Measurements from ENCODE around the gene PADI4. TPM values are rescaled to one million over a fixed set of nuclear protein-coding genes. Genes with fewer than 3 reads are reported as not detected.

PADI4 gene
- under 1 TPM; 0.33 to 0.86 TPM for total RNA-seq

GRCh38 chr1:17307946-17308345 is at the start of gene PADI4:
Gene PADI4 (plus strand): TSS chr1:17308197. CDS start chr1:17308223, 26 bp downstream.
- H3K27ac Mint-ChIP-seq = no peak within 1 kb of the TSS
- DNase-seq (ENCODE audit: low spot score) (no peak), ATAC-seq (peak in 1 of 2 donors; percentile 53)
- no peaks in the 10 kb centered on the region for H3K36me3 Mint-ChIP-seq
- no peaks in the 10 kb centered on the region for H3K9me3 Mint-ChIP-seq
- no peaks in the 10 kb centered on the region for H3K4me1 Mint-ChIP-seq (ENCODE audit: low read depth in 2 of 2)
- peaks cover 18 to 20% of the 10 kb centered on the region in 2 donors for H3K27me3 Mint-ChIP-seq
- no peak within 1 kb of the TSS for H3K4me3 Mint-ChIP-seq

- Mint-ChIP-seq H3K9me3 (no peaks in the 10 kb centered on the region), H3K27ac (no peak overlapping the region), H3K36me3 (no peaks in the 10 kb centered on the region), H3K4me3 (no peak overlapping the region), H3K27me3 (peaks cover 2 to 14% of the 10 kb centered on the region in 2 donors), H3K4me1 (ENCODE audit: low read depth in 2 of 2) (no peaks in the 10 kb centered on the region)
- DNase-seq (ENCODE audit: low spot score) (no peak), ATAC-seq (no peak)
Observed at GRCh38 chr1:17258758-17259130, 49.3 kb upstream of the PADI4 start.

- H3K27ac Mint-ChIP-seq = no peak overlapping the region
- H3K36me3 Mint-ChIP-seq = no peaks in the 10 kb centered on the region
- H3K4me3 Mint-ChIP-seq = no peak overlapping the region
- H3K27me3 Mint-ChIP-seq = peaks cover 2 to 14% of the 10 kb centered on the region in 2 donors
- H3K9me3 Mint-ChIP-seq = no peaks in the 10 kb centered on the region
- DNase-seq (ENCODE audit: low spot score) (no peak), ATAC-seq (no peak)
- H3K4me1 Mint-ChIP-seq (ENCODE audit: low read depth in 2 of 2) = no peaks in the 10 kb centered on the region
Observed at GRCh38 chr1:17259233-17259873, 48.6 kb upstream of the PADI4 start.

- Mint-ChIP-seq H3K4me3 (no peak overlapping the region), H3K27ac (no peak overlapping the region)
Observed at GRCh38 chr1:17260264-17260663, 47.7 kb upstream of the PADI4 start.

GRCh38 chr1:17260738-17261137 is 47.3 kb upstream of the PADI4 start:
- ATAC-seq = no peak
- DNase-seq (ENCODE audit: low spot score) = no peak
- H3K27me3 Mint-ChIP-seq = peaks cover 2 to 14% of the 10 kb centered on the region in 2 donors
- H3K4me3 Mint-ChIP-seq = no peak overlapping the region
- no peaks in the 10 kb centered on the region for H3K4me1 Mint-ChIP-seq (ENCODE audit: low read depth in 2 of 2)
- no peaks in the 10 kb centered on the region for H3K36me3 Mint-ChIP-seq
- no peaks in the 10 kb centered on the region for H3K9me3 Mint-ChIP-seq
- H3K27ac Mint-ChIP-seq = no peak overlapping the region

More at GRCh38 chr1:17260264-17260663, 47.7 kb upstream of the PADI4 start:
- no peaks in the 10 kb centered on the region for H3K9me3 Mint-ChIP-seq
- no peaks in the 10 kb centered on the region for H3K4me1 Mint-ChIP-seq (ENCODE audit: low read depth in 2 of 2)
- ATAC-seq = no peak
- peaks cover 2 to 14% of the 10 kb centered on the region in 2 donors for H3K27me3 Mint-ChIP-seq
- no peaks in the 10 kb centered on the region for H3K36me3 Mint-ChIP-seq
- no peak for DNase-seq (ENCODE audit: low spot score)

- DNase-seq (ENCODE audit: low spot score) = no peak
- H3K27ac Mint-ChIP-seq = no peak overlapping the region
- ATAC-seq = no peak
- H3K4me3 Mint-ChIP-seq = no peak overlapping the region
- peaks cover 2 to 8% of the 10 kb centered on the region in 2 donors for H3K27me3 Mint-ChIP-seq
- no peaks in the 10 kb centered on the region for H3K4me1 Mint-ChIP-seq (ENCODE audit: low read depth in 2 of 2)
- H3K9me3 Mint-ChIP-seq = no peaks in the 10 kb centered on the region
- no peaks in the 10 kb centered on the region for H3K36me3 Mint-ChIP-seq
Observed at GRCh38 chr1:17263936-17264335, 44.1 kb upstream of the PADI4 start.

GRCh38 chr1:17264470-17264869 is 43.5 kb upstream of the PADI4 start:
- Mint-ChIP-seq H3K36me3 (no peaks in the 10 kb centered on the region), H3K4me1 (ENCODE audit: low read depth in 2 of 2) (no peaks in the 10 kb centered on the region), H3K4me3 (no peak overlapping the region), H3K9me3 (no peaks in the 10 kb centered on the region), H3K27ac (no peak overlapping the region), H3K27me3 (peaks cover 2 to 8% of the 10 kb centered on the region in 2 donors)
- DNase-seq (ENCODE audit: low spot score) (no peak), ATAC-seq (no peak)

GRCh38 chr1:17265162-17265561 is 42.8 kb upstream of the PADI4 start:
- DNase-seq (ENCODE audit: low spot score) (no peak), ATAC-seq (no peak)
- no peak overlapping the region for H3K4me3 Mint-ChIP-seq
- no peaks in the 10 kb centered on the region for H3K36me3 Mint-ChIP-seq
- peaks cover 2 to 8% of the 10 kb centered on the region in 2 donors for H3K27me3 Mint-ChIP-seq
- no peaks in the 10 kb centered on the region for H3K9me3 Mint-ChIP-seq
- no peaks in the 10 kb centered on the region for H3K4me1 Mint-ChIP-seq (ENCODE audit: low read depth in 2 of 2)
- no peak overlapping the region for H3K27ac Mint-ChIP-seq

- peaks cover 2 to 8% of the 10 kb centered on the region in 2 donors for H3K27me3 Mint-ChIP-seq
- no peak for DNase-seq (ENCODE audit: low spot score)
- ATAC-seq = no peak
- no peak overlapping the region for H3K4me3 Mint-ChIP-seq
- H3K36me3 Mint-ChIP-seq = no peaks in the 10 kb centered on the region
- H3K27ac Mint-ChIP-seq = no peak overlapping the region
- no peaks in the 10 kb centered on the region for H3K9me3 Mint-ChIP-seq
- no peaks in the 10 kb centered on the region for H3K4me1 Mint-ChIP-seq (ENCODE audit: low read depth in 2 of 2)
Observed at GRCh38 chr1:17265950-17266349, 42.0 kb upstream of the PADI4 start.

GRCh38 chr1:17270891-17271765 is 36.9 kb upstream of the PADI4 start:
- H3K4me3 Mint-ChIP-seq = no peak overlapping the region
- DNase-seq (ENCODE audit: low spot score) = no peak
- H3K27ac Mint-ChIP-seq = no peak overlapping the region
- ATAC-seq = no peak
- H3K4me1 Mint-ChIP-seq (ENCODE audit: low read depth in 2 of 2) = peaks cover 0 to 7% of the 10 kb centered on the region in 2 donors
- H3K9me3 Mint-ChIP-seq = no peaks in the 10 kb centered on the region
- no peaks in the 10 kb centered on the region for H3K36me3 Mint-ChIP-seq
- H3K27me3 Mint-ChIP-seq = peaks cover 0 to 4% of the 10 kb centered on the region in 2 donors

GRCh38 chr1:17272066-17272465 is 35.9 kb upstream of the PADI4 start:
- H3K27me3 Mint-ChIP-seq = peaks cover 0 to 4% of the 10 kb centered on the region in 2 donors
- no peaks in the 10 kb centered on the region for H3K9me3 Mint-ChIP-seq
- H3K27ac Mint-ChIP-seq = no peak overlapping the region
- no peaks in the 10 kb centered on the region for H3K36me3 Mint-ChIP-seq
- no peak for ATAC-seq
- H3K4me3 Mint-ChIP-seq = no peak overlapping the region
- peaks cover 0 to 7% of the 10 kb centered on the region in 2 donors for H3K4me1 Mint-ChIP-seq (ENCODE audit: low read depth in 2 of 2)
- DNase-seq (ENCODE audit: low spot score) = no peak

- ATAC-seq (no peak), DNase-seq (ENCODE audit: low spot score) (no peak)
- peaks cover 0 to 7% of the 10 kb centered on the region in 2 donors for H3K4me1 Mint-ChIP-seq (ENCODE audit: low read depth in 2 of 2)
- H3K27ac Mint-ChIP-seq = no peak overlapping the region
- H3K36me3 Mint-ChIP-seq = no peaks in the 10 kb centered on the region
- peaks cover 0 to 6% of the 10 kb centered on the region in 2 donors for H3K27me3 Mint-ChIP-seq
- H3K4me3 Mint-ChIP-seq = no peak overlapping the region
- H3K9me3 Mint-ChIP-seq = no peaks in the 10 kb centered on the region
Observed at GRCh38 chr1:17272646-17273045, 35.4 kb upstream of the PADI4 start.

GRCh38 chr1:17273096-17273495 is 34.9 kb upstream of the PADI4 start:
- Mint-ChIP-seq H3K27me3 (peaks cover 0 to 6% of the 10 kb centered on the region in 2 donors), H3K27ac (no peak overlapping the region), H3K9me3 (no peaks in the 10 kb centered on the region), H3K36me3 (no peaks in the 10 kb centered on the region), H3K4me1 (ENCODE audit: low read depth in 2 of 2) (peaks cover 0 to 7% of the 10 kb centered on the region in 2 donors), H3K4me3 (no peak overlapping the region)
- no peak for ATAC-seq
- no peak for DNase-seq (ENCODE audit: low spot score)
